ENCODE results near the gene PXT1.

Gene PXT1

DNA sequence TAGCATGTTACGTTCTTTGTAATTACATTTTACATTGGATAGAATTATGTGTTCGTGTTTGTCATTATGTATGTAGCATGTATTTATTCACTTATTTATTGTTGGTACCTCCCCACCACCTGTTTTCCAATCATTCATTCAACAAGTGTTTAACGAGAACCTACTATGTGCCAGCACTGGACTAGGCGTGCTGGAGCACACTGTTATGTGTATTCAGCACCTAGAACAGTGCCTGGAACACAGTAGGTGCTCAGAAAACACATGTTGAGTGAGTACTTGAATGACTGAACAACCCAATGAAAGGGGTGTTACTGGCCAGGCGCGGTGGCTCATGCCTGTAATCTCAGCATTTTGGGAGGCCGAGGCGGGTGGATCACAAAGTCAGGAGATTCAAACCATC lies 66.5 kb downstream of the PXT1 start:
- TF ChIP-seq, protein P1, sequence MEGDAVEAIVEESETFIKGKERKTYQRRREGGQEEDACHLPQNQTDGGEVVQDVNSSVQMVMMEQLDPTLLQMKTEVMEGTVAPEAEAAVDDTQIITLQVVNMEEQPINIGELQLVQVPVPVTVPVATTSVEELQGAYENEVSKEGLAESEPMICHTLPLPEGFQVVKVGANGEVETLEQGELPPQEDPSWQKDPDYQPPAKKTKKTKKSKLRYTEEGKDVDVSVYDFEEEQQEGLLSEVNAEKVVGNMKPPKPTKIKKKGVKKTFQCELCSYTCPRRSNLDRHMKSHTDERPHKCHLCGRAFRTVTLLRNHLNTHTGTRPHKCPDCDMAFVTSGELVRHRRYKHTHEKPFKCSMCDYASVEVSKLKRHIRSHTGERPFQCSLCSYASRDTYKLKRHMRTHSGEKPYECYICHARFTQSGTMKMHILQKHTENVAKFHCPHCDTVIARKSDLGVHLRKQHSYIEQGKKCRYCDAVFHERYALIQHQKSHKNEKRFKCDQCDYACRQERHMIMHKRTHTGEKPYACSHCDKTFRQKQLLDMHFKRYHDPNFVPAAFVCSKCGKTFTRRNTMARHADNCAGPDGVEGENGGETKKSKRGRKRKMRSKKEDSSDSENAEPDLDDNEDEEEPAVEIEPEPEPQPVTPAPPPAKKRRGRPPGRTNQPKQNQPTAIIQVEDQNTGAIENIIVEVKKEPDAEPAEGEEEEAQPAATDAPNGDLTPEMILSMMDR (conservative IDR thresholded peaks at IDR 0.05; ENCODE audit: low read length), result no peak
- DNase-seq (ENCODE audit: low read depth), result no peak
- no peak overlapping the region for H3K4me3 ChIP-seq (ENCODE audit: low read length)

DNA sequence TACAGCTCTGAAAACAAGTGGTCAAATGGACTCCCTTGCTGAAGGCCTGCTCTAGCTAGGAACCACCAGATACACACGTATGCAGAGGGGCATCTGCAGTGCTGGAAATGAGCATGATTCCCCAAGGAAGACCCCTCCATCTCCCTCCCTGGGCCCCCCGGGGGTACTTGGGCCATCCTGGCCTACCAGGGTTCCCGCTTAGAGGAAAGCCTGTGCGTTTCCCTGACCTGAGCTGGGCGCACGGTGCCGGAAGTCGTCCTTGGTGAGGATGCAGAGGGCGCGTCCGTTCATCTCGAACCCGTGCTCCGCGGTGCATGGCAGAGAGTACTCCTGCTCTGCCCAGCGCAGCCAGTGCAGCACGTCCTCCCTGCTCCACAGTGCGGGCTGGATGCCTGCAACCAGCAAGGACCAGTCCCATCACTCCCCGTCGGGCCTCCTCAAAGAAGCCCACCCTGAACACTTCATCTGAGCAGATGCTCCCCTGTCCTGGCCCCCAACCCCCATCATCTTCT lies 67.0 kb downstream of the PXT1 start:
- TF ChIP-seq, protein P1 (conservative IDR thresholded peaks at IDR 0.05; ENCODE audit: low read length), result no peak
- DNase-seq (ENCODE audit: low read depth), result no peak
- H3K4me3 ChIP-seq (ENCODE audit: low read length), result no peak overlapping the region

DNA sequence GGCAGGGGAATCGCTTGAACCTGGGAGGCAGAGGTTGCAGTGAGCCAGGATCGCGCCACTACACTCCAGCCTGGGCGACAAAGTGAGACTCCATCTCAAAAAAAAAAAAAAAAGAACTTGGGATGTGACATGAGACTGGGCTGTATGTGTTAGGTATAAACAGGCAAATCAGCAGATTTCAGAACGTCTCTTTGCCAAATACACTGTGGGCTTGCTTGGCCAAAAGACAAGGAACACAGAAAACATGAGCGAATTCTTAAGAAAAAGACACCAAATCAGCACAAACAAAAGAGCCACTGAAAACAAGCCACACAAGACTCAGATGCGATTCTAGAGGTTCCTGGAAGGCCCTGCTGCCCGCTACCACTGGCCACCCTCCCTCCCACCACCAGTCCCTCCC lies 67.7 kb downstream of the PXT1 start:
- H3K4me3 ChIP-seq (ENCODE audit: low read length), result no peak overlapping the region
- TF ChIP-seq, protein P1 (conservative IDR thresholded peaks at IDR 0.05; ENCODE audit: low read length), result no peak
- DNase-seq (ENCODE audit: low read depth), result no peak

DNA sequence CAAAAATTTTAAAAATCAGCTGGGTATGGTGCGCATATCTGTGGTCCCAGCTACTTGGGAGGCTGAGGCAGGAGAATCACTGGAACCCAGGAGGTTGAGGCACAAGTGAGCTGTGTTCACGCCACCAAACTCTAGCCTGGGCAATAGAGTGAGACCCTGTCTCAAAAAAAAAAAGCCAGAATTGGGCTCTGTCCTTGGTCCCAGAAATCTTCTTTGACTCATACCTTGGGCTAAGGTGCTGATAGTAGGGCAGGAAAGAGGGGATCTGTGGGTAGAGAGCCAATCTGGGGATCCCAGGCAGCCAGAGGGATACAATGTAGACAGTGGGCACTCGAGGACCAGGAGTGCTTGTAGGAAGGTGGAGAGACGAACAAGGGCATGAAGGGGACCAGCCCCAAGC lies 68.5 kb downstream of the PXT1 start:
- TF ChIP-seq, protein P1 (conservative IDR thresholded peaks at IDR 0.05; ENCODE audit: low read length), result no peak
- H3K4me3 ChIP-seq (ENCODE audit: low read length), result no peak overlapping the region
- DNase-seq (ENCODE audit: low read depth), result no peak

DNA sequence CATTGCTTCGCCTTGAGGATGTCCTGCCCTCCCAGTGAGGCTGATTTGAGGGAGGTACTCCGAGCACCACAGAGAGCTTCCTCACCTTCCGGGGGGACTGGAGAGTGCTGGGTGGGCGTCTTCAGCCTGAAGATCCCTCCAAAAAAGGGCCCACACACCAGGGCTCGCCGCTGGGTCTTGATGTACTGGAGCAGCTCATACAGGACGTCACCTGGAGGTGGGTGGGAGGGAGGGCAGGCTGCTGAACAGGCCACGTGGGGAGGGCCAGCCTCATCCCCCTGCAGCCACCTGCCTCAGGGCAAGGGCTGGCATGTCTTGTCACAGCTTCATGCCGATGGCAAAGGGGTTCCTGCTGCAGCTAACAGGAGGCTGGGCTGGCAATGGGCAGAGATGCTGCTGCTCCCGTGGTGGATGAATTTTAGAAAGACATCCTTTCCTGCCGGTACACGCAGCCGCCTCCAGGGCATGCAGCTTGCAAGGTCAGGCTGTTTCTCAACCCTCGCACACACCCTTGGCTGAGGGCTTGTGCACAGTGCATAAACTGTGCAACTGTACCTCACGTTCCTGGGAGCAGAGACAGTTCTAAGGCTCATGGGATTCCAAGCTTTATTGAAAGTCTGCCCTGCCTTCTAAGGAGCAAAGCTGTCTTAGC lies 69.2 kb downstream of the PXT1 start:
- no peak for DNase-seq (ENCODE audit: low read depth)
- TF ChIP-seq, protein P1 (conservative IDR thresholded peaks at IDR 0.05; ENCODE audit: low read length), result no peak
- H3K4me3 ChIP-seq (ENCODE audit: low read length), result no peak overlapping the region

DNA sequence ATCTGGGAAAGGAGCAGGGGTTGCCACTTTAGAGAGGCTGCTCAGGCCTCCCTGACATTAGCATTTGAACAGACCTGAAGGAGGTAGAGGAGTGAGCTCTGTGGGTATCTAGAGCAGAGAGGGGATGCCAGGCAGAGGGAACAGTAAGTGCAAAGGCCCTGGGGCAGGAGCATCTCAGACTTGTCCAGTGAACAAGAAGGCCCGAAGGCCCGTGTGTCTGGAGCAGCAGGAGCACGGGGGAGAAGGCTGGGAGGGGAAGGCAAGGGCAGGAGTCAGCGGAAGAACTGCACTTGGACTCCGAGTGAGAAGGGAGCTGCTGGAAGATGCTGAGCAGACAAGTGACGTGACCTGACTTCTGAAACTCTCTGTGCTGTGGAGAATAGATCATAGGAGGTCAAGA lies 70.6 kb downstream of the PXT1 start:
- no peak for DNase-seq (ENCODE audit: low read depth)
- no peak overlapping the region for H3K4me3 ChIP-seq (ENCODE audit: low read length)
- TF ChIP-seq, protein P1 (conservative IDR thresholded peaks at IDR 0.05; ENCODE audit: low read length), result no peak

DNA sequence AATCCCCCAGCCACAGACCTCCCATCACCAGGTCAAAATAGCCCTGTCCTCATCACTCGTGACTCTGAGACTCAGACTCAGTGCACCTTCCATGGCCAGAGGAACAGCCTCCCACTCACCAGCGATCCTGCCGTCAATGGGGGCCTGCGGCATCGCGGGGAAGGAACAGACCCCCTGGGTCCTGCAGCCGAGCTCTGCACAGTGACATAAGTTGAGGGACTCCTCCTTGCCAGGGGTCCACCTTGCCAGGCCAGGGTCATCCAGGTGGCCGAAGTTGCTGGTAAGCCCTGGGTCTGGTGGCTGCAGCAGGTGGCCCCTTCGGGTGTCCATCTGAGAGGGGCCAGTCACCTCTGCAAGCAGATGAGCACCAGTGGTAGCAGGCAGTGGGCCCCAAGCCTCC lies 71.4 kb downstream of the PXT1 start:
- H3K4me3 ChIP-seq (ENCODE audit: low read length), result no peak overlapping the region
- no peak for DNase-seq (ENCODE audit: low read depth)
- TF ChIP-seq, protein P1 (conservative IDR thresholded peaks at IDR 0.05; ENCODE audit: low read length), result no peak
